ENCODE results near the gene HSPA1A.
"Not testable (repeated sequence)": the region's sequence is repeated elsewhere in the genome, so short reads cannot be mapped to it uniquely, and the experiment has no call there.

- not testable (repeated sequence) for TF ChIP-seq POLR2A (IDR thresholded peaks at IDR 0.05; ENCODE audit: low read depth); CTCF (IDR thresholded peaks at IDR 0.05); POLR2AphosphoS5 (IDR thresholded peaks at IDR 0.05); EP300 (IDR thresholded peaks at IDR 0.05)
These were observed 24.4 kb downstream of the HSPA1A start for GRCh38 chr6:31839779-31840126.

All from esophagus muscularis mucosa (tissue), 4 donors.